CD14-positive monocyte (primary cell): ENCODE measurements around the gene EIF4B. TPM values are rescaled to one million over a fixed set of nuclear protein-coding genes. Genes with fewer than 3 reads are reported as not detected.

Experiments used
- DNase-seq, 3 donors: peaks; one replicate each; pipeline ENCODE4 v3.0.0-alpha.2; 2011 to 2022
- H2AFZ ChIP-seq: 2 replicates; pipeline ENCODE4 v1.6.0; 2012; ENCODE audit warnings: mild to moderate bottlenecking, low read depth, low read length, inconsistent platforms; ENCODE audit not compliant: insufficient read depth, poor library complexity, severe bottlenecking
- H3K27ac ChIP-seq, 2 donors: 1 replicate in 1 of 2; 2 replicates in 1 of 2; pipeline ENCODE4 v1.5.1; 2012 to 2013; ENCODE audit warnings: low read length in 2 of 2, control low read depth in 1 of 2, inconsistent platforms in 1 of 2, low read depth in 1 of 2, mild to moderate bottlenecking in 1 of 2
- H3K27me3 ChIP-seq, 2 donors: one replicate each; pipeline versions ENCODE4 v1.6.0 to v1.6.1; 2011 to 2013; ENCODE audit warnings: low read length in 2 of 2; ENCODE audit not compliant: control insufficient read depth in 2 of 2, insufficient read depth in 2 of 2
- H3K36me3 ChIP-seq, 2 donors: replicated peaks in 1 of 2; 1 replicate in 1 of 2; 2 replicates in 1 of 2; pipeline versions ENCODE4 v1.5.1 to v1.6.1; 2012 to 2013; ENCODE audit warnings: low read length in 2 of 2, control low read depth in 1 of 2, inconsistent platforms in 1 of 2, mild to moderate bottlenecking in 1 of 2; ENCODE audit not compliant: insufficient read depth in 2 of 2, control insufficient read depth in 1 of 2
- H3K4me1 ChIP-seq, 2 donors: 1 replicate in 1 of 2; 2 replicates in 1 of 2; pipeline versions ENCODE4 v1.5.1 to v1.6.1; 2012 to 2013; ENCODE audit warnings: low read length in 2 of 2, control low read depth in 1 of 2, inconsistent platforms in 1 of 2, mild to moderate bottlenecking in 1 of 2, moderate library complexity in 1 of 2; ENCODE audit not compliant: insufficient read depth in 2 of 2, control insufficient read depth in 1 of 2
- H3K4me2 ChIP-seq: replicated peaks from 2 replicates; pipeline ENCODE3; 2012; ENCODE audit warnings: low read length, moderate library complexity, mild to moderate bottlenecking; ENCODE audit not compliant: poor library complexity, severe bottlenecking; ENCODE audit errors: extremely low read depth
- H3K4me3 ChIP-seq, 3 experiments: fragments of 200-600 bp in 1 of 3; sonication (generic) in 1 of 3; replicated peaks in 1 of 3; 1 replicate in 2 of 3; 2 replicates in 1 of 3; pipeline ENCODE4 v1.5.1; 2011 to 2013; ENCODE audit warnings: low read length in 3 of 3, mild to moderate bottlenecking in 3 of 3, control low read depth in 2 of 3, low read depth in 2 of 3, inconsistent platforms in 1 of 3, moderate library complexity in 1 of 3
- H3K79me2 ChIP-seq: 2 replicates; pipeline ENCODE4 v1.6.0; 2012; ENCODE audit warnings: mild to moderate bottlenecking, control low read depth, inconsistent platforms, low read length, moderate library complexity; ENCODE audit not compliant: insufficient read depth
- H3K9ac ChIP-seq: 2 replicates; pipeline ENCODE4 v1.6.0; 2017; ENCODE audit warnings: low read length, mild to moderate bottlenecking; ENCODE audit not compliant: insufficient read depth, poor library complexity, severe bottlenecking
- H3K9me3 ChIP-seq, 2 donors: replicated peaks in 1 of 2; 1 replicate in 1 of 2; 2 replicates in 1 of 2; pipeline versions ENCODE4 v1.5.1 to v1.6.1; 2012 to 2013; ENCODE audit warnings: low read length in 2 of 2, control low read depth in 1 of 2; ENCODE audit not compliant: control insufficient read depth in 1 of 2, insufficient read depth in 1 of 2
- H4K20me1 ChIP-seq: 2 replicates; pipeline ENCODE4 v1.6.0; 2012; ENCODE audit warnings: mild to moderate bottlenecking, low read length, control low read depth, moderate library complexity; ENCODE audit not compliant: insufficient read depth
- H3K27ac Mint-ChIP-seq, 7 donors: one replicate each; pipeline ENCODE4 v1.8.0; 2020; ENCODE audit warnings: mild to moderate bottlenecking in 7 of 7, mixed read lengths in 7 of 7, moderate library complexity in 6 of 7, inconsistent platforms in 2 of 7
- H3K27me3 Mint-ChIP-seq, 3 donors: one replicate each; pipeline ENCODE4 v1.8.0; 2021 to 2022; ENCODE audit warnings: low read depth in 3 of 3, mild to moderate bottlenecking in 3 of 3, mixed read lengths in 3 of 3, moderate library complexity in 3 of 3, inconsistent platforms in 1 of 3
- H3K36me3 Mint-ChIP-seq, 2 donors: one replicate each; pipeline ENCODE4 v1.8.0; 2020; ENCODE audit warnings: mixed read lengths in 2 of 2, inconsistent platforms in 1 of 2, mild to moderate bottlenecking in 1 of 2
- H3K4me1 Mint-ChIP-seq: one replicate; pipeline ENCODE4 v1.8.0; 2020; ENCODE audit warnings: mild to moderate bottlenecking, mixed read lengths
- H3K4me3 Mint-ChIP-seq, 2 donors: one replicate each; pipeline ENCODE4 v1.8.0; 2020; ENCODE audit warnings: mild to moderate bottlenecking in 2 of 2, mixed read lengths in 2 of 2, moderate library complexity in 1 of 2
- H3K9me3 Mint-ChIP-seq, 7 donors: one replicate each; pipeline ENCODE4 v1.8.0; 2020 to 2022; ENCODE audit warnings: mixed read lengths in 7 of 7, mild to moderate bottlenecking in 6 of 7, moderate library complexity in 6 of 7, inconsistent platforms in 2 of 7
- CTCF ChIP-seq: fragments of 200-600 bp; IDR thresholded peaks from one replicate; pipeline ENCODE4 v1.8.0; 2022; ENCODE audit warnings: antibody characterized with exemption, mild to moderate bottlenecking
- WGBS: methylation state at CpG from one replicate; pipeline ENCODE4 v1.1.5; 2013; ENCODE audit warnings: missing lambda C conversion rate; ENCODE audit not compliant: insufficient coverage; 5-methylcytosine and 5-hydroxymethylcytosine counted together
- intact Hi-C, 2 donors: fragments of 100-400 bp; cut with micrococcal nuclease; formaldehyde crosslinking; loops; one replicate each; pipeline versions ENCODE4 v1.15.0 to v1.15.1; 2023
- polyA plus RNA-seq, 3 donors: library from polyadenylated mRNA; depleted of rRNA in 1 of 3; unstranded in 2 of 3; stranded (reverse) in 1 of 3; fragments of 300-500 nt in 2 of 3; fragments of >200 nt in 1 of 3; fragmentation: Illumina TruSeq in 2 of 3; gene quantifications; 1 replicate in 2 of 3; 2 replicates in 1 of 3; pipeline ENCODE4 v1.2.3, GENCODE V29; 2012 to 2021

The EIF4B gene
- polyA plus RNA-seq, 3 donors: 41.2 to 185 (median 58.6) TPM

GRCh38 chr12:52975820-52976573, 30.3 kb upstream of the EIF4B start:
- Histone ChIP-seq H3K4me3 (no peak overlapping the region), H3K36me3 (no peaks in the 10 kb centered on the region), H2AFZ (no peak overlapping the region), H3K4me2 (no peak overlapping the region), H3K4me1 (no peaks in the 10 kb centered on the region), H3K9me3 (no peaks in the 10 kb centered on the region), H3K79me2 (no peaks in the 10 kb centered on the region), H3K9ac (no peak overlapping the region), H3K27me3 (peaks cover 0 to 2% of the 10 kb centered on the region in 2 donors), H3K27ac (no peak overlapping the region), H4K20me1 (no peaks in the 10 kb centered on the region)
- Mint-ChIP-seq H3K27ac (no peak overlapping the region), H3K27me3 (peaks cover 8 to 13% (median 13%) of the 10 kb centered on the region in 3 donors), H3K4me3 (no peak overlapping the region), H3K4me1 (peaks cover under 1% of the 10 kb centered on the region), H3K36me3 (no peaks in the 10 kb centered on the region), H3K9me3 (peaks cover 0 to 2% (median 0%) of the 10 kb centered on the region in 7 donors)
- 83% methylated on average over 10 of the region's 11 CpGs for WGBS
- no peak for TF ChIP-seq CTCF
- intact Hi-C loops: no loop called here
- no peak for DNase-seq

- Histone ChIP-seq H3K79me2 (no peaks in the 10 kb centered on the region), H3K4me2 (no peak overlapping the region), H3K9ac (no peak overlapping the region), H3K4me3 (no peak overlapping the region), H3K4me1 (no peaks in the 10 kb centered on the region), H2AFZ (no peak overlapping the region), H3K36me3 (no peaks in the 10 kb centered on the region), H4K20me1 (no peaks in the 10 kb centered on the region), H3K27me3 (peaks cover 0 to 2% of the 10 kb centered on the region in 2 donors), H3K27ac (no peak overlapping the region), H3K9me3 (no peaks in the 10 kb centered on the region)
- H3K27me3 Mint-ChIP-seq: peaks cover 8 to 13% (median 13%) of the 10 kb centered on the region in 3 donors
- WGBS: 63% methylated on average over 1 of the region's 3 CpGs
- no peak overlapping the region for H3K27ac Mint-ChIP-seq
- H3K4me3 Mint-ChIP-seq: no peak overlapping the region
- no peaks in the 10 kb centered on the region for H3K36me3 Mint-ChIP-seq
- peaks cover 0 to 2% (median 0%) of the 10 kb centered on the region in 7 donors for H3K9me3 Mint-ChIP-seq
- TF ChIP-seq CTCF: no peak
- no peak for DNase-seq
- intact Hi-C loops: no loop called here
- H3K4me1 Mint-ChIP-seq: peaks cover 1% of the 10 kb centered on the region
Measured at GRCh38 chr12:52976574-52977071, 29.6 kb upstream of the EIF4B start.
